MM.1S (cell line): Measurements from ENCODE around the gene TPX2.
A peak's percentile ranks its signal among the peaks of the same experiment; 100 is the strongest.

Source experiments
- DNase-seq: peaks from one replicate; pipeline ENCODE4 v3.0.0-alpha.2; 2015
- H2AFZ ChIP-seq: fragments of 300-600 bp; sonication (generic); 2 replicates; pipeline ENCODE4 v1.6.0; 2016; ENCODE audit warnings: antibody characterized with exemption, low read length
- H3F3A ChIP-seq: fragments of 300-600 bp; sonication (generic); 2 replicates; pipeline ENCODE4 v1.6.1; 2016; ENCODE audit warnings: mild to moderate bottlenecking, antibody characterized with exemption, low read length, moderate library complexity, mixed read lengths; ENCODE audit not compliant: insufficient read depth
- H3K27ac ChIP-seq: fragments of 300-600 bp; sonication (generic); 2 replicates; pipeline ENCODE4 v1.5.1; 2016; ENCODE audit warnings: mild to moderate bottlenecking, low read length
- H3K27me3 ChIP-seq: fragments of 300-600 bp; sonication (generic); replicated peaks from 2 replicates; pipeline ENCODE4 v1.6.0; 2016; ENCODE audit warnings: low read length; ENCODE audit not compliant: insufficient read depth
- H3K36me3 ChIP-seq: fragments of 300-600 bp; sonication (generic); replicated peaks from 2 replicates; pipeline ENCODE4 v1.6.1; 2016; ENCODE audit warnings: mild to moderate bottlenecking, low read length, mixed read lengths; ENCODE audit not compliant: insufficient read depth
- H3K4me1 ChIP-seq: fragments of 300-600 bp; sonication (generic); 2 replicates; pipeline ENCODE4 v1.6.1; 2016; ENCODE audit warnings: low read length, mixed read lengths
- H3K4me2 ChIP-seq: fragments of 300-600 bp; sonication (generic); 2 replicates; pipeline ENCODE4 v1.6.0; 2016; ENCODE audit warnings: low read depth, low read length
- H3K4me3 ChIP-seq: fragments of 300-600 bp; sonication (generic); 2 replicates; pipeline ENCODE4 v1.5.1; 2016; ENCODE audit warnings: low read length, mixed read lengths
- H3K79me2 ChIP-seq: fragments of 300-600 bp; sonication (generic); 2 replicates; pipeline ENCODE4 v1.6.1; 2016; ENCODE audit warnings: mixed run types, low read length, mixed read lengths
- H3K9ac ChIP-seq: fragments of 300-600 bp; sonication (generic); 2 replicates; pipeline ENCODE4 v1.6.1; 2016; ENCODE audit warnings: low read length, mixed read lengths
- H3K9me2 ChIP-seq: fragments of 300-600 bp; sonication (generic); replicated peaks from 2 replicates; pipeline ENCODE4 v1.6.1; 2016; ENCODE audit warnings: mild to moderate bottlenecking, low read length, mixed read lengths; ENCODE audit not compliant: insufficient read depth
- H3K9me3 ChIP-seq: fragments of 300-600 bp; sonication (generic); replicated peaks from 2 replicates; pipeline ENCODE4 v1.6.1; 2016; ENCODE audit warnings: mild to moderate bottlenecking, low read length, mixed read lengths; ENCODE audit not compliant: insufficient read depth
- H4K20me1 ChIP-seq: fragments of 300-600 bp; sonication (generic); 2 replicates; pipeline ENCODE4 v1.6.1; 2016; ENCODE audit warnings: mild to moderate bottlenecking, low read length, moderate library complexity, mixed read lengths; ENCODE audit not compliant: insufficient read depth
- EZH2 ChIP-seq: fragments of 300-600 bp; sonication (generic); optimal IDR thresholded peaks from 2 replicates; pipeline ENCODE3; 2017; ENCODE audit warnings: low read depth, mild to moderate bottlenecking, antibody characterized with exemption, low read length, mixed read lengths
- EZH2phosphoT487 ChIP-seq: fragments of 300-600 bp; sonication (generic); IDR thresholded peaks from 2 replicates; pipeline ENCODE4 v1.6.1; 2018; ENCODE audit warnings: antibody characterized with exemption, low read length
- TF ChIP-seq, protein P1 (sequence below): fragments of 300-600 bp; sonication (generic); IDR thresholded peaks from 2 replicates; pipeline ENCODE4 v1.5.1; 2016; ENCODE audit warnings: antibody characterized with exemption, low read length, mixed read lengths

TPX2 gene

DNA sequence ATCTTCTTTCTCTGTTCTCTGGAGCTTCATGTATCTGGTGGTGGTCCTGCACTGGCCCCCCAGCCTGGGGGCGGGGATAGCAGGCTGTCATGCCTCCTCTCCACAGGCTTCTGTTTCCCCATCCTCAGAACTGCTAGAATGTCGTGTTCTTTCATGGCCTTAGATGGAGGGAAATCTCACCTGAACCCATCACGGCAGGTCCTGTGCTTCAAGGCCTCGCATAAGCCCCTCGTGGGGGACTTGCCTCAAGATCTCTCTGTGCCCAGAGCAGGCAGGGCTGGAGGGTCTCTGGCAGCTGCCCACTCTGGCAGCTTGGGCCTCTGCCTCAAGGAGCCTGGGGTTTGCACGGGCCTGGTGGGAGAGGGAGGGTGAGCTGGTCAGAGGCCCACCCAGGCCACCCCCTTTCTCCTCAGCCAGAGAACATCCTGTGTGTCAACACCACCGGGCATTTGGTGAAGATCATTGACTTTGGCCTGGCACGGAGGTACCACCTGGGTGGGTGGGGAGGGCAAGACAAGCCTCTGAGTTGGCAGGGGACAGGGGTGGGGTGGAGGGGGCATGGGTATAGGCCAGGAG, 91.4 kb downstream of the TPX2 start:
- Histone ChIP-seq H3K9me2 (no peaks in the 10 kb centered on the region), H4K20me1 (no peaks in the 10 kb centered on the region), H3K4me2 (no peak overlapping the region), H3K4me3 (no peak overlapping the region), H3K9me3 (no peaks in the 10 kb centered on the region), H3K9ac (no peak overlapping the region), H3K27ac (no peak overlapping the region), H3F3A (no peaks in the 10 kb centered on the region), H3K27me3 (no peaks in the 10 kb centered on the region), H2AFZ (no peak overlapping the region), H3K4me1 (peaks cover 6% of the 10 kb centered on the region), H3K79me2 (no peaks in the 10 kb centered on the region), H3K36me3 (no peaks in the 10 kb centered on the region)
- DNase-seq = no peak
- no peak for TF ChIP-seq EZH2phosphoT487

DNA sequence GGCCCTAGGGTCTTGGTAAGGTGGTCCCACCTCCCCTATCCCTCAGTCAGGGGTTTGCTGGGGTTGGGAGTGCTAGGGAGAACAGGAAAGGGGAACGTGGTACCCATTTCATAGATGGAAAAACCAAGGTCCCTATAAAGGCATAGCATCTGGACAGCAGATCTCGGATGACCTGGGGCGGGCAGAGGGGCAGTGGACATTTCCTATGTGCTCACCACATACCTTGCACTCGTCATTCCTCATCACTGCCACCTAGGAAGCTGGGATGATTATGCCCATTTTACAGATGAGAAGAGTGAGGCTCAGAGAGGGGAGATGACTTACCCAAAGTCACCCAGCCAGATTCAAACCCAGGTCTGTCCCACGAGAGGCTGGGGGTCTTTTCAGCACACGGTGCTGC, 92.1 kb downstream of the TPX2 start:
- H3F3A ChIP-seq = no peaks in the 10 kb centered on the region
- H3K27me3 ChIP-seq = no peaks in the 10 kb centered on the region
- no peak overlapping the region for H3K4me2 ChIP-seq
- peaks cover 13% of the 10 kb centered on the region for H3K4me1 ChIP-seq
- DNase-seq = no peak
- no peaks in the 10 kb centered on the region for H3K9me2 ChIP-seq
- TF ChIP-seq EZH2 = no peak
- TF ChIP-seq, protein P1, sequence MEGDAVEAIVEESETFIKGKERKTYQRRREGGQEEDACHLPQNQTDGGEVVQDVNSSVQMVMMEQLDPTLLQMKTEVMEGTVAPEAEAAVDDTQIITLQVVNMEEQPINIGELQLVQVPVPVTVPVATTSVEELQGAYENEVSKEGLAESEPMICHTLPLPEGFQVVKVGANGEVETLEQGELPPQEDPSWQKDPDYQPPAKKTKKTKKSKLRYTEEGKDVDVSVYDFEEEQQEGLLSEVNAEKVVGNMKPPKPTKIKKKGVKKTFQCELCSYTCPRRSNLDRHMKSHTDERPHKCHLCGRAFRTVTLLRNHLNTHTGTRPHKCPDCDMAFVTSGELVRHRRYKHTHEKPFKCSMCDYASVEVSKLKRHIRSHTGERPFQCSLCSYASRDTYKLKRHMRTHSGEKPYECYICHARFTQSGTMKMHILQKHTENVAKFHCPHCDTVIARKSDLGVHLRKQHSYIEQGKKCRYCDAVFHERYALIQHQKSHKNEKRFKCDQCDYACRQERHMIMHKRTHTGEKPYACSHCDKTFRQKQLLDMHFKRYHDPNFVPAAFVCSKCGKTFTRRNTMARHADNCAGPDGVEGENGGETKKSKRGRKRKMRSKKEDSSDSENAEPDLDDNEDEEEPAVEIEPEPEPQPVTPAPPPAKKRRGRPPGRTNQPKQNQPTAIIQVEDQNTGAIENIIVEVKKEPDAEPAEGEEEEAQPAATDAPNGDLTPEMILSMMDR = no peak
- TF ChIP-seq EZH2phosphoT487 = no peak
- H3K9ac ChIP-seq = no peak overlapping the region
- H3K79me2 ChIP-seq = no peaks in the 10 kb centered on the region
- H3K36me3 ChIP-seq = no peaks in the 10 kb centered on the region
- no peaks in the 10 kb centered on the region for H3K9me3 ChIP-seq
- H3K4me3 ChIP-seq = no peak overlapping the region
- H2AFZ ChIP-seq = no peak overlapping the region
- H3K27ac ChIP-seq = no peak overlapping the region
- no peaks in the 10 kb centered on the region for H4K20me1 ChIP-seq

DNA sequence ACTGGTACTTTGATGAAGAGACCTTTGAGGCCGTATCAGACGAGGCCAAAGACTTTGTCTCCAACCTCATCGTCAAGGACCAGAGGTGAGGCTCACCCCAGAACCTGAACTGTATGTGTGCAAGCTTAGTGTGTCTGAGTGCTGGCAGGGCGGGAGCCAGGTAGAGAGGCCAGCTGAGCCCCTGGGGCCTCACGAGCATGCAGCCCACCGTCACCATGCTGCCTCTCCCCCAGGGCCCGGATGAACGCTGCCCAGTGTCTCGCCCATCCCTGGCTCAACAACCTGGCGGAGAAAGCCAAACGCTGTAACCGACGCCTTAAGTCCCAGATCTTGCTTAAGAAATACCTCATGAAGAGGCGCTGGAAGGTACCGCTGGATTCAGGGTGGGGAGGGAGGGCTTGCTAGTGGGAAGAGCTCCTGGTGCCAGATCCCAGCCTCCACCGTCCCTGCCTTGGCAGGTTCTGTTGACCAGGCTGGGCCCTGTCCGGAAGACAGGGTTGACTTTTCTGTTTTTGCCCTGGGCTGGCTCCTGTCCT, 92.7 kb downstream of the TPX2 start:
- Histone ChIP-seq H3K9ac (no peak overlapping the region), H3K4me3 (no peak overlapping the region), H3K9me3 (no peaks in the 10 kb centered on the region), H3K27me3 (no peaks in the 10 kb centered on the region; the same call in 1 of the 2 replicates), H4K20me1 (no peaks in the 10 kb centered on the region), H3K9me2 (no peaks in the 10 kb centered on the region), H3K27ac (no peak overlapping the region), H3K79me2 (no peaks in the 10 kb centered on the region), H3K4me1 (peaks cover 20% of the 10 kb centered on the region), H3F3A (no peaks in the 10 kb centered on the region), H3K4me2 (no peak overlapping the region), H2AFZ (no peak overlapping the region), H3K36me3 (no peaks in the 10 kb centered on the region)
- TF ChIP-seq, protein P1 = no peak
- TF ChIP-seq EZH2 (no peak), EZH2phosphoT487 (no peak)
- DNase-seq = no peak

DNA sequence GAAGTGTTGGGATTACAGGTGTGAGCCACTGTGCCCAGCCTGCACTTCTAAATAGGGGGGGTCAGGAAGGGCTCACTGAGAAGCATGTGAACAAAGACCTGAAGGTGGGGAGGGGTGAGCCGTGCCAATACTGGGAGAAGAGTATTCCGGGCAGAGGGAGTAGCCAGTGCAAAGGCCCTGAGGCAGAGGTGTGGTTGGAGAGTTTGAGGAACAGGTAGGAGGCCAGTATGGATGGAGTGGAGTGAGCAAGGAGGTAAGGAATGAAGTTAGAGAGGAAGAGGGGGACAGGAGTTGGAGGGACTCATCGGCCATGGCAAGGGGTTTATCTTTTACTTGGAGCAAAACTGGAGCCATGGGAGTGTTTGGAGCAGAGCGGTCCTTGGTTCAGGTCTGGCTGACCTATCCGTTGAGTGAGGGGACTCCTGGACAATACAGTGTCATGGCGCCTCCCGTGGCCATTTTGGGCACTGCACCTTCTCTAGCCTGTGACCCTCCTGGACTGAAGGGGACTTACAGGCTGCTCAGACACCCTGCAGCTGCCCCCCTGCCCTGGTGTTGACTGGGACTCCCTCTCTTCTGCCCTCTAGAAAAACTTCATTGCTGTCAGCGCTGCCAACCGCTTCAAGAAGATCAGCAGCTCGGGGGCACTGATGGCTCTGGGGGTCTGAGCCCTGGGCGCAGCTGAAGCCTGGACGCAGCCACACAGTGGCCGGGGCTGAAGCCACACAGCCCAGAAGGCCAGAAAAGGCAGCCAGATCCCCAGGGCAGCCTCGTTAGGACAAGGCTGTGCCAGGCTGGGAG, 94.2 kb downstream of the TPX2 start:
- no peak for TF ChIP-seq EZH2
- TF ChIP-seq EZH2phosphoT487 = no peak
- TF ChIP-seq, protein P1 = peak; percentile 91
- Histone ChIP-seq H3K9ac (no peak overlapping the region), H3K27ac (no peak overlapping the region), H2AFZ (no peak overlapping the region), H3K9me2 (no peaks in the 10 kb centered on the region), H3K4me2 (no peak overlapping the region), H3K4me3 (no peak overlapping the region), H3K27me3 (peaks cover 10% of the 10 kb centered on the region), H3K79me2 (no peaks in the 10 kb centered on the region), H4K20me1 (no peaks in the 10 kb centered on the region), H3K4me1 (peaks cover 26% of the 10 kb centered on the region), H3K36me3 (no peaks in the 10 kb centered on the region), H3F3A (no peaks in the 10 kb centered on the region), H3K9me3 (no peaks in the 10 kb centered on the region)
- peak; percentile 47 for DNase-seq
